Activated T-helper 9 cell treated with anti-CD3 and anti-CD28 coated beads, Interleukin-2, amount 50 U/mL, for 16 hours (primary cell): ENCODE measurements around the gene ABCA7.

ENCODE experiments used
- DNase-seq: peaks from one replicate; pipeline ENCODE4 v3.0.0-alpha.2; 2020; ENCODE audit warnings: low read depth

ABCA7 gene

GRCh38 chr19:1088416-1089010 is 48.6 kb downstream of the ABCA7 start:
- DNase-seq: no peak

GRCh38 chr19:1089126-1089771 is 49.3 kb downstream of the ABCA7 start:
- no peak for DNase-seq

DNA sequence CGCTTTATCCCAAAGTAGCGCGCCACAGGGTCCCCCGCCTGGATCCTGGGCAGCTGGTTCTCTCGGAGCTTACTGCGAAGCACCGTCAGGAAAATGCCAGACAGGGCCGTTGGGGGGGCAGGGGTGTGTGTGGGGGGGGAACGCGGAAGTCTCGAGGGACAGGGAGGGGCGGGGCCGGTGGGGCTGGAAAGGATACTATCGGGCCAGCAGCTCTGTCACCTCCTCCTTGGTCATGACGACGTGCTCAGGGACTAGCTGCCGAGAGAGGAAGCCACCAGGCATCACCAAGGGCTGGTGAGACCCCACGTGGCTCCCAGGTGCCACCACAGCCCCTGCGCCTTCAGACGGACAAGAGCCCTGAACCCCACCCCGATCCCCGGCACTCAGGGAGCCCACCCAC is 50.0 kb downstream of the ABCA7 start:
- no peak for DNase-seq

- DNase-seq: no peak
These were observed 51.0 kb downstream of the ABCA7 start for GRCh38 chr19:1090731-1091543.

- DNase-seq: no peak
These were observed 51.8 kb downstream of the ABCA7 start for GRCh38 chr19:1091544-1092175.

- DNase-seq: no peak
These were observed 53.4 kb downstream of the ABCA7 start for GRCh38 chr19:1093330-1093729.

- DNase-seq: no peak
These were observed 54.1 kb downstream of the ABCA7 start for GRCh38 chr19:1093811-1094553.

GRCh38 chr19:1094655-1094977 is 54.7 kb downstream of the ABCA7 start:
- no peak for DNase-seq

DNA sequence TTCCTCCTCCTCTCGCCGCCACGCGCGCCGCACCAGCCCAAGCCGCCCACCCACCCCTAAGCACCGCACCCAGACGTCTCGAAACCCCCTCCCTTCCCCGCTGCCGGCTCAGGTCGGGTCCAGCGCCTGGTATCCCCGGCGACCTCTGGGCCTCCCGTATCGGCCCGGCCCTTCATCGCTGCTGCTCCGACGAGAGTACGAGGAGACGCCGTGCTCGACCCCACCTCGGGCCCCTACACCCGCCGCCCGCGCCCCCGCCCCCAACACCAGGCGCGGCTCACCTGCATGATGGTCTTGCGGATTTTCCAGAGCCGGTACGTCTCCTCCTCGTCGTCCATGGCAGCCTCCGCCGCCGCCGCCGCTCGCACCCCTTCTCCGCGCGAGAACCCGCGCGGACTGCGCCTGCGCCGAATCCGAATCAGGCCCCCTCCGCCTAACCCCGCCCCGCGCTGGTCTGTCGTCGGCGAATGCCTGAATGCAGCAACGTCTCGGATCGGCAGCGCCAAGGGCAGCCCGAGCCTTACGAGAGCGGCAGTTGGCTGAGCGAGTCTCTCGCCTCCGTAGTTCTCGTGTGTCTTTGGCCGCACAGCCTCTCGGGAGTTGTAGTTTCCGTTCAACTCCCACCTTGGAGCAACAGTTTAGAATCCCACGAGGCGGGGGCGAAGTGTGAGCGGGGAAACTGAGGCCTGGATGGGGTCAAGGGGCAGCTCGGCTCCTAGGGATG is 55.2 kb downstream of the ABCA7 start, which contains the start of gene POLR2E:
TSS of gene POLR2E (minus strand) at position 398 of the 724 bp plus-strand sequence. CDS start at position 338, 60 bp downstream.
- DNase-seq: peak; percentile 97

DNA sequence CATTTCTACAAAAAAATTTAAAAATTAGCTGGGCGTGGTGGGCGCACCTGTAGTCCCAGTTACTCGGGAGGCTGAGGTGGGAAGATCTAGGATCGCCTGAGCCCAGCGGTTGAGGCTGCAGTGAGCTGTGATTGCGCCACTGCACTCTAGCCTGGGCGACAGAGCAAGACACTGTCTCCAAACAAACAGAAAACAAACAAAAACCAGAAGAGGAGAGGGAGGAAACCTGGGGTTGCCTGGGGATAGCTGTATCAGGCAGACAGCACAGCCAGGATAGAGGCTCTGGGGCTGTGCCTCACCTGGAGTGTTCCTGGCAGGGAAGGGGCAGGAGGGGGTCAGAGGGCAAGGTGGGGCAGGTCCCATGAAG is 57.9 kb downstream of the ABCA7 start:
- DNase-seq: no peak

- no peak for DNase-seq
These were observed 58.5 kb downstream of the ABCA7 start for GRCh38 chr19:1098177-1099051.

DNA sequence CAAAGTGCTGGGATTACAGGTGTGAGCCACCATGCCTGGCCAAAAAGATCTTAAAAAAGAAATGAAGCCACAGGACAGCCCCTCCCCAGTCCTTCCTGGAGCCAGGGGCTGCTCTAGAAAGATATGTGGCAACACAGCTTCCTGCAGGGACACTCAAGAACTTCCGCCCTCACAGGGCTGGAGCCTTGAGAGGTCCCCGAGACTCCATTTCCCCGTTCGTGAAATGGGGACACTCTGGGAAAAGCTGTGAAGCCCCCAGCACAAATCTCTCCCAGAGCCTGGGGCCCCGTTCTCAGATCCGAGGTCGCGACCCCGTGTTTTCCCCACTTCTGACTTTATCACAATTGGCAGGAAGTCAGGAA is 61.4 kb downstream of the ABCA7 start:
- DNase-seq: no peak

- peak; percentile 63 for DNase-seq
These were observed 62.7 kb downstream of the ABCA7 start for GRCh38 chr19:1102407-1103131.

- no peak for DNase-seq
These were observed 63.3 kb downstream of the ABCA7 start for GRCh38 chr19:1103132-1103707.

DNA sequence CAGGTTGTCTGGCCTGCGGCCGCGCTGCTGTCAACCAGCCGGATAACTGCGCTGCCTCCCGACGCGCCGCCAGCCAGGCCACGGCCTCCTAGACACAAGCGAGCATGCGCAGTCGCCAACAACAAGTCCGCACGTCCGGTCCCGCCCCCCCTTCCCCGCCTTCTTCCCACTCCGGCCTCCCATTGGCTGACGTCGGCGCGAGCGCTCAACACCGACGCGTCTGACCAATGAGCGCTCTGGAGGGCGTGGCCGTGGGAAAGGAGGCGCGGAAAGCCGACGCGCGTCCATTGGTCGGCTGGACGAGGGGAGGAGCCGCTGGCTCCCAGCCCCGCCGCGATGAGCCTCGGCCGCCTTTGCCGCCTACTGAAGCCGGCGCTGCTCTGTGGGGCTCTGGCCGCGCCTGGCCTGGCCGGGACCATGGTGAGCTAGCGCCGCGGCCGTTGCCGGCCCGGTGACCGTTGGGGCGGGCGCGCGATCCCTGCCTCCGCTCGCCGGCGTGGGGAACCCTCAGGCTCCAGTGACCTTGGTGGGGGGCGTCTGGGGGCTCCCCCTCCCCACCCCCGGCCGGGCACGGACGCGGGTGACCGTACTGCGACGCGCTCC is 63.9 kb downstream of the ABCA7 start, which contains the start of gene GPX4:
TSS of gene GPX4 (plus strand) at position 287 of the 603 bp plus-strand sequence. CDS start at position 337, 50 bp downstream.
- DNase-seq: peak; percentile 98

- peak; percentile 69 for DNase-seq
These were observed 64.6 kb downstream of the ABCA7 start for GRCh38 chr19:1104311-1105007.

DNA sequence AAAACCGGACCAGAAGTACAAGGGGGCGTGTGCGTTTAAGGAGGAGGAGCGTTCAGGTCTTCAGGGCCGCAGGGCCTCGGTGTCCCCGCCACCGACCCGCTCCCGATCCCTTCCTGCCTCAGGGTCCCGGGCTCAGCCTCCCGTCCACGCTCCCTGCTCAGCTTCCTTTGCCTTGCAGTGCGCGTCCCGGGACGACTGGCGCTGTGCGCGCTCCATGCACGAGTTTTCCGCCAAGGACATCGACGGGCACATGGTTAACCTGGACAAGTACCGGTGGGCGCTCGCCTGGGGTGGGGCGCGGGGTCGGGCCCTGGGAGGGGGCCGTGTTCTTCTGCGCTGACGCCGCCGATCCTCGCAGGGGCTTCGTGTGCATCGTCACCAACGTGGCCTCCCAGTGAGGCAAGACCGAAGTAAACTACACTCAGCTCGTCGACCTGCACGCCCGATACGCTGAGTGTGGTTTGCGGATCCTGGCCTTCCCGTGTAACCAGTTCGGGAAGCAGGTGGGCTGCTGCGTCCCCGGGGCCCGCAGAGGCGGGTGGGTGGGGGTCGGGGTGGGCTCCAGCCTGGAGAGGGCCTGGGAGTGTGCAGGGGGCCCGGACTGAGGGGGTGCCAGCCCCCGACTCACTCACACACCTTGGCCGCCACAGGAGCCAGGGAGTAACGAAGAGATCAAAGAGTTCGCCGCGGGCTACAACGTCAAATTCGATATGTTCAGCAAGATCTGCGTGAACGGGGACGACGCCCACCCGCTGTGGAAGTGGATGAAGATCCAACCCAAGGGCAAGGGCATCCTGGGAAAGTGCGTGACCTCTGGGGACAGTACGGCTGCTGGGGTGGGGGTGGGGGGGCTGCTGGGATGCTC is 65.3 kb downstream of the ABCA7 start:
- no peak for DNase-seq
